Endometrial microvascular endothelial cells (primary cell): ENCODE measurements around the gene EIF4G1. TPM values are rescaled to one million over a fixed set of nuclear protein-coding genes. Genes with fewer than 3 reads are reported as not detected.

Experiments used
- in situ Hi-C: cut with HindIII; loops from 2 replicates; pipeline ENCODE4 v1.10.0; 2017; ENCODE audit warnings: low sequenced_read_pairs, low pct_unique_long_range_greater_than_20kb; ENCODE audit errors: inconsistent ontology term
- total RNA-seq: library from RNA; depleted of rRNA; stranded (reverse); fragments of >200 nt; gene quantifications from one replicate; pipeline ENCODE4 v1.2.3, GENCODE V29; 2015; ENCODE audit errors: inconsistent ontology term

The EIF4G1 gene
- total RNA-seq, 1 donor from 2014 or later = 611 TPM

- in situ Hi-C loops = no loop called here
Measured at GRCh38 chr3:184379358-184380184, 65.2 kb downstream of the EIF4G1 start, which contains the start of gene CHRD. CHRD (plus strand) TSS chr3:184380054; CDS start chr3:184380319, 265 bp downstream.

GRCh38 chr3:184380185-184380626 is 65.8 kb downstream of the EIF4G1 start:
- in situ Hi-C loops = no loop called here

- in situ Hi-C loops = no loop called here
Measured at GRCh38 chr3:184380627-184381260, 66.3 kb downstream of the EIF4G1 start.

GRCh38 chr3:184381261-184382224 is 67.1 kb downstream of the EIF4G1 start:
- in situ Hi-C loops = no loop called here

- in situ Hi-C loops = no loop called here
Measured at GRCh38 chr3:184382326-184383032, 68.1 kb downstream of the EIF4G1 start.

- in situ Hi-C loops = no loop called here
Measured at GRCh38 chr3:184383033-184383740, 68.8 kb downstream of the EIF4G1 start.

GRCh38 chr3:184384342-184384741 is 69.9 kb downstream of the EIF4G1 start:
- in situ Hi-C loops = no loop called here

Other genes starting within 250 kb of the EIF4G1 start
- gene HTR3E, start 217.5 kb upstream of the EIF4G1 start, total RNA-seq = not detected
- gene EIF2B5, start 179.2 kb upstream of the EIF4G1 start, total RNA-seq = 45.3 TPM
- 27.2 TPM for gene DVL3, start 159.2 kb upstream of the EIF4G1 start, total RNA-seq
- 418 TPM for gene AP2M1, start 139.8 kb upstream of the EIF4G1 start, total RNA-seq
- gene ABCF3, start 128.4 kb upstream of the EIF4G1 start, total RNA-seq = 68.2 TPM
- not detected for gene VWA5B2, start 85.0 kb upstream of the EIF4G1 start, total RNA-seq
- gene ALG3, start 65.6 kb upstream of the EIF4G1 start, total RNA-seq = 68.4 TPM
- gene EEF1AKMT4, start 64.9 kb upstream of the EIF4G1 start, total RNA-seq = 9.2 TPM
- gene CAMK2N2, start 53.1 kb upstream of the EIF4G1 start, total RNA-seq = not detected
- gene ECE2, start 38.6 kb upstream of the EIF4G1 start, total RNA-seq = not detected
- 897 TPM for gene PSMD2, start 15.4 kb upstream of the EIF4G1 start, total RNA-seq
- 73.9 TPM for gene FAM131A, start 23.0 kb downstream of the EIF4G1 start, total RNA-seq
- 3.4 TPM for gene CLCN2, start 47.0 kb downstream of the EIF4G1 start, total RNA-seq
- gene POLR2H, start 47.1 kb downstream of the EIF4G1 start, total RNA-seq = 172 TPM
- gene THPO, start 63.6 kb downstream of the EIF4G1 start, total RNA-seq = not detected
- 0.09 TPM for gene CHRD, start 65.4 kb downstream of the EIF4G1 start, total RNA-seq
- gene EPHB3, start 247.2 kb downstream of the EIF4G1 start, total RNA-seq = not detected